Neural cell (in vitro differentiated cells): ENCODE data around the gene PNCK.
"Not testable (repeated sequence)": the region's sequence is repeated elsewhere in the genome, so short reads cannot be mapped to it uniquely, and the experiment has no call there.

Source experiments
- EP300 ChIP-seq: fragments of 450-650 bp; conservative IDR thresholded peaks from 2 replicates; pipeline ENCODE4 v1.6.1; 2014; ENCODE audit warnings: antibody characterized with exemption, mild to moderate bottlenecking, moderate library complexity; ENCODE audit not compliant: poor library complexity, severe bottlenecking
- EZH2 ChIP-seq: fragments of 200-600, 300-800 bp; shearing (Covaris generic), sonication (generic); IDR thresholded peaks from 2 replicates; pipeline ENCODE4 v1.6.1; 2014; ENCODE audit warnings: antibody characterized with exemption, low read length, borderline replicate concordance, mild to moderate bottlenecking; ENCODE audit not compliant: insufficient read depth, poor library complexity, severe bottlenecking
- POLR2AphosphoS5 ChIP-seq: IDR thresholded peaks from 2 replicates; pipeline ENCODE4 v1.6.1; 2012
- RAD21 ChIP-seq: fragments of 450-650 bp; conservative IDR thresholded peaks from 2 replicates; pipeline ENCODE4 v1.6.1; 2014; ENCODE audit warnings: antibody characterized with exemption, mild to moderate bottlenecking, moderate library complexity
- SMC3 ChIP-seq: fragments of 450-650 bp; conservative IDR thresholded peaks from 2 replicates; pipeline ENCODE4 v1.6.1; 2014; ENCODE audit warnings: antibody characterized with exemption, mild to moderate bottlenecking, moderate library complexity; ENCODE audit not compliant: poor library complexity
- TAF1 ChIP-seq: IDR thresholded peaks from 2 replicates; pipeline ENCODE4 v1.6.1; 2012; ENCODE audit warnings: low read depth
- TF ChIP-seq, protein P1 (sequence below): fragments of 450-650 bp; IDR thresholded peaks from 2 replicates; pipeline ENCODE4 v1.5.1; 2014; ENCODE audit warnings: antibody characterized with exemption, mild to moderate bottlenecking, moderate library complexity; ENCODE audit not compliant: poor library complexity, severe bottlenecking
- TF ChIP-seq, protein P2 (sequence below): IDR thresholded peaks from 2 replicates; pipeline ENCODE4 v1.6.1; 2012; ENCODE audit warnings: borderline replicate concordance

DNA sequence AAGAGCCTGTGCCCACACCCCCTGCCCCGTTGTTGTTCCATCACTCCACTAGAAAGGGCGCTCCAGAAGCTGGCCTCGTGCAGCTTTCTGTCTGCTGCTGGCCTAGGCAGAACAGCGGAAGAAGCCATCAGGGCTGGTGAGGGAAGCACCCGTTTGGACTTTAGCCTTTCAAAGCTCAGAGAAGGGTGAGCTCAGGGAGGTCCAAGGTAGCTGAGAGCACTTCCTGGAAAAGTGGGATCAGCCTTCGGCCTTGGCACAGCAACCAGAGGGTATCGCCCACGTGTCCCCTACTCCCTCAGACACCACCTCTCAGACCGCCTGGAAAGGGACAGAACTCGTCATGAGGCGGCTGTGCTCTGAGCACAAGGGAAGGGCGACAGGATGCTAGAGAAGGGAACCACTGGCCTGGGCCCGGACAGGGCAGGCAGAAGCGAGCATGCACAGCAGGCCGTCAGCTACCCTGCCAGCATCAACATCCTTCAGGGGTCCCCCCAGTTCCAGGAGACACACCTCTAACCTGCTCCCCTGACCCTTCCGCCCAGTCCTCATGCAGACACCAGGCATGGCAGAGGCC lies 25.7 kb upstream of the PNCK start:
- TF ChIP-seq, protein P1, sequence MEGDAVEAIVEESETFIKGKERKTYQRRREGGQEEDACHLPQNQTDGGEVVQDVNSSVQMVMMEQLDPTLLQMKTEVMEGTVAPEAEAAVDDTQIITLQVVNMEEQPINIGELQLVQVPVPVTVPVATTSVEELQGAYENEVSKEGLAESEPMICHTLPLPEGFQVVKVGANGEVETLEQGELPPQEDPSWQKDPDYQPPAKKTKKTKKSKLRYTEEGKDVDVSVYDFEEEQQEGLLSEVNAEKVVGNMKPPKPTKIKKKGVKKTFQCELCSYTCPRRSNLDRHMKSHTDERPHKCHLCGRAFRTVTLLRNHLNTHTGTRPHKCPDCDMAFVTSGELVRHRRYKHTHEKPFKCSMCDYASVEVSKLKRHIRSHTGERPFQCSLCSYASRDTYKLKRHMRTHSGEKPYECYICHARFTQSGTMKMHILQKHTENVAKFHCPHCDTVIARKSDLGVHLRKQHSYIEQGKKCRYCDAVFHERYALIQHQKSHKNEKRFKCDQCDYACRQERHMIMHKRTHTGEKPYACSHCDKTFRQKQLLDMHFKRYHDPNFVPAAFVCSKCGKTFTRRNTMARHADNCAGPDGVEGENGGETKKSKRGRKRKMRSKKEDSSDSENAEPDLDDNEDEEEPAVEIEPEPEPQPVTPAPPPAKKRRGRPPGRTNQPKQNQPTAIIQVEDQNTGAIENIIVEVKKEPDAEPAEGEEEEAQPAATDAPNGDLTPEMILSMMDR: not testable (repeated sequence)
- not testable (repeated sequence) for TF ChIP-seq EP300, EZH2, POLR2AphosphoS5, TAF1, SMC3, RAD21
- TF ChIP-seq, protein P2, sequence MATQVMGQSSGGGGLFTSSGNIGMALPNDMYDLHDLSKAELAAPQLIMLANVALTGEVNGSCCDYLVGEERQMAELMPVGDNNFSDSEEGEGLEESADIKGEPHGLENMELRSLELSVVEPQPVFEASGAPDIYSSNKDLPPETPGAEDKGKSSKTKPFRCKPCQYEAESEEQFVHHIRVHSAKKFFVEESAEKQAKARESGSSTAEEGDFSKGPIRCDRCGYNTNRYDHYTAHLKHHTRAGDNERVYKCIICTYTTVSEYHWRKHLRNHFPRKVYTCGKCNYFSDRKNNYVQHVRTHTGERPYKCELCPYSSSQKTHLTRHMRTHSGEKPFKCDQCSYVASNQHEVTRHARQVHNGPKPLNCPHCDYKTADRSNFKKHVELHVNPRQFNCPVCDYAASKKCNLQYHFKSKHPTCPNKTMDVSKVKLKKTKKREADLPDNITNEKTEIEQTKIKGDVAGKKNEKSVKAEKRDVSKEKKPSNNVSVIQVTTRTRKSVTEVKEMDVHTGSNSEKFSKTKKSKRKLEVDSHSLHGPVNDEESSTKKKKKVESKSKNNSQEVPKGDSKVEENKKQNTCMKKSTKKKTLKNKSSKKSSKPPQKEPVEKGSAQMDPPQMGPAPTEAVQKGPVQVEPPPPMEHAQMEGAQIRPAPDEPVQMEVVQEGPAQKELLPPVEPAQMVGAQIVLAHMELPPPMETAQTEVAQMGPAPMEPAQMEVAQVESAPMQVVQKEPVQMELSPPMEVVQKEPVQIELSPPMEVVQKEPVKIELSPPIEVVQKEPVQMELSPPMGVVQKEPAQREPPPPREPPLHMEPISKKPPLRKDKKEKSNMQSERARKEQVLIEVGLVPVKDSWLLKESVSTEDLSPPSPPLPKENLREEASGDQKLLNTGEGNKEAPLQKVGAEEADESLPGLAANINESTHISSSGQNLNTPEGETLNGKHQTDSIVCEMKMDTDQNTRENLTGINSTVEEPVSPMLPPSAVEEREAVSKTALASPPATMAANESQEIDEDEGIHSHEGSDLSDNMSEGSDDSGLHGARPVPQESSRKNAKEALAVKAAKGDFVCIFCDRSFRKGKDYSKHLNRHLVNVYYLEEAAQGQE: not testable (repeated sequence)
